Lung (tissue), 12 donors: ENCODE measurements around the gene IGFBP6. TPM values are rescaled to one million over a fixed set of nuclear protein-coding genes. Genes with fewer than 3 reads are reported as not detected.

Experiments used
- ATAC-seq: fragments of 200-7000 bp; cut with Tn5 transposase; one replicate; pipeline ENCODE4 v1.9.1; 2020; ENCODE audit warnings: moderate number of reproducible peaks; ENCODE audit not compliant: insufficient read depth, low FRiP score
- DNase-seq, 3 donors: peaks; one replicate each; pipeline ENCODE4 v3.0.0-alpha.2; 2013 to 2017
- H3K27ac ChIP-seq, 2 donors: one replicate each; pipeline ENCODE4 v1.5.1; 2013; ENCODE audit warnings: mild to moderate bottlenecking in 2 of 2, moderate library complexity in 2 of 2, control low read depth in 1 of 2, inconsistent platforms in 1 of 2, low read depth in 1 of 2, low read length in 1 of 2
- H3K27me3 ChIP-seq, 3 donors: one replicate each; pipeline ENCODE4 v1.5.1; 2013; ENCODE audit warnings: low read length in 2 of 3; ENCODE audit not compliant: control insufficient read depth in 3 of 3, insufficient read depth in 3 of 3
- H3K36me3 ChIP-seq, 4 donors: one replicate each; pipeline ENCODE4 v1.5.1; 2013; ENCODE audit warnings: low read length in 4 of 4, mild to moderate bottlenecking in 1 of 4, moderate library complexity in 1 of 4; ENCODE audit not compliant: control insufficient read depth in 4 of 4, insufficient read depth in 4 of 4
- H3K4me1 ChIP-seq, 5 donors: one replicate each; pipeline ENCODE4 v1.5.1; 2013; ENCODE audit warnings: low read length in 5 of 5, mild to moderate bottlenecking in 2 of 5, moderate library complexity in 1 of 5; ENCODE audit not compliant: control insufficient read depth in 5 of 5, insufficient read depth in 5 of 5
- H3K4me3 ChIP-seq: one replicate; pipeline ENCODE4 v1.5.1; 2013; ENCODE audit warnings: mild to moderate bottlenecking, control low read depth, moderate library complexity
- H3K9ac ChIP-seq, 2 donors: one replicate each; pipeline ENCODE4 v1.5.1; 2013; ENCODE audit warnings: low read length in 2 of 2, control low read depth in 1 of 2; ENCODE audit not compliant: insufficient read depth in 1 of 2
- H3K9me3 ChIP-seq, 4 donors: one replicate each; pipeline ENCODE4 v1.5.1; 2013; ENCODE audit warnings: low read length in 3 of 4, mild to moderate bottlenecking in 1 of 4, moderate library complexity in 1 of 4; ENCODE audit not compliant: control insufficient read depth in 4 of 4, insufficient read depth in 3 of 4
- CTCF ChIP-seq: IDR thresholded peaks from 2 replicates; pipeline ENCODE4 v1.5.1; 2012; ENCODE audit warnings: mild to moderate bottlenecking; ENCODE audit errors: control extremely low read depth, extremely low read depth
- WGBS, 2 donors: extraction: QIAGEN DNeasy Blood & Tissue Kit; methylation state at CpG; one replicate each; pipeline ENCODE4 v1.1.7; 2013; 5-methylcytosine and 5-hydroxymethylcytosine counted together
- polyA plus RNA-seq, 2 donors: library from polyadenylated mRNA; stranded (reverse); fragments of 200-250 nt; gene quantifications; one replicate each; pipeline ENCODE4 v1.2.1, GENCODE V29; 2013
- total RNA-seq, 2 donors: library from RNA; depleted of rRNA in 1 of 2; stranded (reverse); fragments of >200 nt in 1 of 2; gene quantifications; one replicate each; pipeline ENCODE4 v1.2.1, GENCODE V29; 2014 to 2021
- donor health status: control.
- donor health status: control.
- donor health status: Bipolar disorder and iron deficiency.
- donor health status: healthy.
- donor health status: DM: yes; HTN: yes; CAD: no.

The IGFBP6 gene
- total and polyA plus RNA-seq, 4 donors = 15.9 to 75.0 (median 29.2) TPM

DNA sequence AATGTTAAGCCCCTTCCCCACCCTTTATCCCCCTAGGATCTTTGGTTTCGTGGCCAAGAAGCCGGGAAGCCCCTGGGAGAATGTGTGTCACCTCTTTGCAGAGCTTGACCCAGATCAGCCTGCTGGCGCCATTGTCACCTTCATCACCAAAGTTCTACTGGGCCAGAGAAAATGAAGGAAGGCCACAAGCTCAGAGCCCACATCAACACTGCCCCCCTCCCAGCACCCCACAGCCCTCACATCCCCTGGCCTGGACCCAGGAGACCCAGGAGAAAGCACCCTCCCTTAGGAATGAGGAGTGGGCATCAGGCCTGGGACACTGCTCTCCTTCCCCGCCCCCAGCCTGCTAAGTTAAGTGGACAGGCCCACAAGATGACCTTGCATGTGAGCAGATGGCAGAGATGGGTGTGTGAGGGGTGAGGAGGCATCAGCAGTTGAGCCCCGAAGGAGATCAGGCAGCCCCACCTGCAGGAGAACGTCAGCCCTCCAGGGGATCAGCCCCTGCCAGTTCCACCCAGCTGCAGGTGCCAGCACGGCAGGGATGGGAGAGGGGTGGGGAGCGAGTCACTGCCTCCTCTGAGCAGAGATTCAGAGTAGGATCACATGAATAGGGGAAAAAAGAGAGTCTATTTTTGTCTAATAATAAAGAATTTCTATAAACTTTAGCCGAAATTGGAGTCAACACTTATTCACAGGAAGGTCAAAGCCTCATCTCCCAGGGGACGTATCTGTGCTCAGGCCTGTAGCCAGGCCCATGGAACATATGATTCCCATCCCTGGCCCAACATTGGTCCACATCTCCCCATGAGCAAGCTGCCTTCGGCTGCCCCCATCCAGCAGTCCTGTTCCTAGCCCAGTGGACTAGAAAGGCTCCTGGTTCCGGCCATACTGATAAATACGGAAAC, 33.5 kb upstream of the IGFBP6 start:
- Histone ChIP-seq H3K36me3 (peaks cover 0 to 73% (median 40%) of the 10 kb centered on the region in 4 donors), H3K9me3 (no peaks in the 10 kb centered on the region), H3K9ac (no peak overlapping the region), H3K4me3 (no peak overlapping the region), H3K4me1 (peaks cover 0 to 25% (median 11%) of the 10 kb centered on the region in 5 donors), H3K27ac (peak overlapping the region; percentile 2 to 23), H3K27me3 (no peaks in the 10 kb centered on the region)
- ATAC-seq (no peak), DNase-seq (peak in 1 of 3 donors; percentile 61)
- no peak for TF ChIP-seq CTCF
- WGBS, 2 donors = 68 to 82% methylated on average over 13 of the region's 13 CpGs

- H3K9me3 ChIP-seq = no peaks in the 10 kb centered on the region
- H3K4me1 ChIP-seq = peaks cover 0 to 25% (median 11%) of the 10 kb centered on the region in 5 donors
- H3K9ac ChIP-seq = no peak overlapping the region
- ATAC-seq (no peak), DNase-seq (no peak)
- TF ChIP-seq CTCF = no peak
- no peak overlapping the region for H3K27ac ChIP-seq
- H3K36me3 ChIP-seq = peaks cover 0 to 65% (median 34%) of the 10 kb centered on the region in 4 donors
- H3K27me3 ChIP-seq = no peaks in the 10 kb centered on the region
- WGBS, 2 donors = 82 to 91% methylated on average over 11 of the region's 11 CpGs
- no peak overlapping the region for H3K4me3 ChIP-seq
Observed at GRCh38 chr12:53064613-53065436, 32.6 kb upstream of the IGFBP6 start.

DNA sequence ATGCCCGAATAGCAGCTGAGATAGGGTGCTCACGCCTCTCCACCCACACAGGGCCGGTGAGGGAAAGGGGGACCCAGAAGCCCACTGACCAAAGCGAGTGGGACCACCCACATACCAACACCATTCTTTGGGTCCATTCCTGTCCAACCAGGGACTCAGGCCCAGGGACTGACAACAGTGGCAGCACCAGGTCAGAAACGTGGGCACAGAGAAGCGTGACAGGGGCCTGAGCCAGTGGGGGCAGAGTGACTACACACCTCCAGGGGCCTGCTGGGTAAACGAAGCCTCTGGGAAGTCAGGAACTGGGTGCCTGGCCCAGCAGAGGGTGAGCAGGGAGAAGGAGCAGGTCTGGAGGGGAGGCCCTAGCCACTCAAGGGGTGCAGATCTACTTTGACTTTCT, 32.0 kb upstream of the IGFBP6 start:
- peak overlapping the region in 1 of 2 donors; percentile 57 for H3K27ac ChIP-seq
- peaks cover 0 to 30% (median 9%) of the 10 kb centered on the region in 5 donors for H3K4me1 ChIP-seq
- DNase-seq = no peak
- no peak overlapping the region for H3K9ac ChIP-seq
- no peak for ATAC-seq
- no peaks in the 10 kb centered on the region for H3K9me3 ChIP-seq
- WGBS, 2 donors = 77 to 84% methylated on average over 7 of the region's 7 CpGs
- no peaks in the 10 kb centered on the region for H3K27me3 ChIP-seq
- no peak overlapping the region for H3K4me3 ChIP-seq
- peaks cover 0 to 58% (median 29%) of the 10 kb centered on the region in 4 donors for H3K36me3 ChIP-seq
- TF ChIP-seq CTCF = no peak
